IMR-90 (cell line): ENCODE data around the gene CUBN. TPM values are rescaled to one million over a fixed set of nuclear protein-coding genes. Genes with fewer than 3 reads are reported as not detected.

ENCODE experiments used
- ATAC-seq: fragments of 200-7000 bp; cut with Tn5 transposase; 2 replicates; pipeline ENCODE4 v1.9.1; 2020; ENCODE audit warnings: low read depth, mild to moderate bottlenecking, moderate library complexity
- BruUV-seq: library from RNA; stranded (reverse); fragments of 400-500 nt; replicated peaks from 2 replicates; lab custom pipeline; 2021; lab: Mats Ljungman, UMichigan
- CTCF ChIA-PET: fragments of 300-600 bp; formaldehyde crosslinking; extraction: SDS; loops from one replicate; lab custom pipeline; 2021; ENCODE audit warnings: antibody characterized with exemption; lab: Yijun Ruan, JAX
- POLR2A ChIA-PET: fragments of 300-600 bp; sonication (Branson Sonifier 250); formaldehyde crosslinking; loops from one replicate; lab custom pipeline; 2022; ENCODE audit warnings: antibody characterized with exemption; ENCODE audit not compliant: unreplicated experiment; lab: Charles Lee
- DNase-seq: peaks from one replicate; pipeline ENCODE4 v3.0.0; 2013
- H2AFZ ChIP-seq: replicated peaks from 2 replicates; pipeline ENCODE3; 2013; ENCODE audit warnings: low read length, mild to moderate bottlenecking; ENCODE audit not compliant: poor library complexity
- H2AK5ac ChIP-seq: 2 replicates; pipeline ENCODE4 v1.6.1; 2013; ENCODE audit warnings: low read depth, low read length, inconsistent platforms
- H2AK9ac ChIP-seq: replicated peaks from 2 replicates; pipeline ENCODE3; 2013; ENCODE audit warnings: mild to moderate bottlenecking, low read depth, low read length, moderate library complexity; ENCODE audit not compliant: poor library complexity
- H2BK120ac ChIP-seq: 2 replicates; pipeline ENCODE4 v1.6.1; 2013; ENCODE audit warnings: low read depth, low read length, inconsistent platforms
- H2BK15ac ChIP-seq: 3 replicates; pipeline ENCODE4 v1.6.1; 2013; ENCODE audit warnings: low read depth, low read length, inconsistent platforms
- H2BK20ac ChIP-seq: 2 replicates; pipeline ENCODE4 v1.6.1; 2013; ENCODE audit warnings: low read depth, mild to moderate bottlenecking, inconsistent platforms, low read length, moderate library complexity
- H2BK5ac ChIP-seq: 2 replicates; pipeline ENCODE4 v1.6.1; 2013; ENCODE audit warnings: mild to moderate bottlenecking, low read depth, low read length, inconsistent platforms; ENCODE audit not compliant: poor library complexity, severe bottlenecking
- H3K14ac ChIP-seq: replicated peaks from 2 replicates; pipeline ENCODE4 v1.6.1; 2013; ENCODE audit warnings: low read depth, low read length, inconsistent platforms
- H3K18ac ChIP-seq: 2 replicates; pipeline ENCODE4 v1.6.1; 2013; ENCODE audit warnings: low read depth, low read length, control low read depth
- H3K23ac ChIP-seq: 2 replicates; pipeline ENCODE4 v1.6.1; 2013; ENCODE audit warnings: low read depth, low read length, inconsistent platforms
- H3K27ac ChIP-seq: 2 replicates; pipeline ENCODE4 v1.5.1; 2013; ENCODE audit warnings: mild to moderate bottlenecking, control low read depth, low read length; ENCODE audit not compliant: insufficient read depth
- H3K27me3 ChIP-seq: 2 replicates; pipeline ENCODE4 v1.6.1; 2013; ENCODE audit warnings: low read length; ENCODE audit not compliant: control insufficient read depth, insufficient read depth
- H3K36me3 ChIP-seq: 2 replicates; pipeline ENCODE4 v1.6.1; 2013; ENCODE audit warnings: low read length, mixed read lengths; ENCODE audit not compliant: control insufficient read depth, insufficient read depth
- H3K4ac ChIP-seq: 2 replicates; pipeline ENCODE4 v1.6.1; 2013; ENCODE audit warnings: low read depth, low read length, inconsistent platforms
- H3K4me1 ChIP-seq: 2 replicates; pipeline ENCODE4 v1.6.1; 2013; ENCODE audit warnings: low read length, mixed read lengths; ENCODE audit not compliant: control insufficient read depth, insufficient read depth
- H3K4me2 ChIP-seq: 2 replicates; pipeline ENCODE4 v1.6.1; 2013; ENCODE audit warnings: low read depth, mild to moderate bottlenecking, control low read depth, low read length, moderate library complexity
- H3K4me3 ChIP-seq: 2 replicates; pipeline ENCODE4 v1.5.1; 2013; ENCODE audit warnings: low read depth, mild to moderate bottlenecking, control low read depth, low read length, moderate library complexity; ENCODE audit not compliant: insufficient read depth
- H3K56ac ChIP-seq: 2 replicates; pipeline ENCODE4 v1.6.1; 2013; ENCODE audit warnings: low read length, inconsistent platforms; ENCODE audit not compliant: insufficient read depth; ENCODE audit errors: extremely low read depth
- H3K79me1 ChIP-seq, 2 experiments: 2 replicates each; pipeline ENCODE4 v1.6.1; 2013; ENCODE audit warnings: low read length in 2 of 2, inconsistent platforms in 1 of 2, low read depth in 1 of 2
- H3K9ac ChIP-seq: 2 replicates; pipeline ENCODE4 v1.6.1; 2013; ENCODE audit warnings: low read depth, low read length, control low read depth
- H3K9me1 ChIP-seq: 2 replicates; pipeline ENCODE4 v1.6.1; 2013; ENCODE audit warnings: low read length, inconsistent platforms; ENCODE audit not compliant: insufficient read depth
- H3K9me3 ChIP-seq: 2 replicates; pipeline ENCODE4 v1.6.1; 2013; ENCODE audit warnings: low read length; ENCODE audit not compliant: control insufficient read depth, insufficient read depth
- H4K20me1 ChIP-seq: 2 replicates; pipeline ENCODE4 v1.6.1; 2013; ENCODE audit warnings: low read length, inconsistent platforms; ENCODE audit not compliant: insufficient read depth
- H4K5ac ChIP-seq: 2 replicates; pipeline ENCODE4 v1.6.1; 2013; ENCODE audit warnings: mild to moderate bottlenecking, low read depth, low read length, control low read depth
- H4K8ac ChIP-seq, 2 experiments: 2 replicates each; pipeline ENCODE4 v1.6.1; 2013; ENCODE audit warnings: low read depth in 2 of 2, low read length in 2 of 2, control low read depth in 1 of 2, inconsistent platforms in 1 of 2
- H4K91ac ChIP-seq: 2 replicates; pipeline ENCODE4 v1.6.1; 2013; ENCODE audit warnings: low read depth, low read length, inconsistent platforms; ENCODE audit not compliant: insufficient read depth
- CEBPB ChIP-seq: IDR thresholded peaks from 2 replicates; pipeline ENCODE4 v1.6.1; 2012; ENCODE audit warnings: low read depth, low read length, improper control_type of control experiment
- CHD1 ChIP-seq: IDR thresholded peaks from 2 replicates; pipeline ENCODE4 v1.6.1; 2012; ENCODE audit warnings: low read depth, low read length, improper control_type of control experiment
- FOS ChIP-seq: fragments of 150-350 bp; IDR thresholded peaks from 2 replicates; pipeline ENCODE4 v1.6.1; 2016; ENCODE audit warnings: low read depth, low read length
- MAFK ChIP-seq: IDR thresholded peaks from 2 replicates; pipeline ENCODE4 v1.6.1; 2012; ENCODE audit warnings: low read depth, low read length, improper control_type of control experiment
- MAZ ChIP-seq: IDR thresholded peaks from 2 replicates; pipeline ENCODE4 v1.6.1; 2012; ENCODE audit warnings: low read depth, mild to moderate bottlenecking, low read length, improper control_type of control experiment, moderate library complexity, borderline replicate concordance
- MXI1 ChIP-seq: IDR thresholded peaks from 2 replicates; pipeline ENCODE4 v1.6.1; 2012; ENCODE audit warnings: low read depth, mild to moderate bottlenecking, low read length, moderate library complexity, borderline replicate concordance
- POLR2A ChIP-seq: IDR thresholded peaks from 2 replicates; pipeline ENCODE4 v1.6.1; 2012; ENCODE audit warnings: mild to moderate bottlenecking, low read depth, low read length
- RAD21 ChIP-seq: IDR thresholded peaks from 2 replicates; pipeline ENCODE4 v1.6.1; 2012; ENCODE audit warnings: low read length, improper control_type of control experiment
- WGBS, 2 experiments: methylation state at CpG; one replicate each; pipeline versions ENCODE4 v1.1.5 to v1.1.7; 2013; ENCODE audit warnings: missing lambda C conversion rate in 2 of 2; ENCODE audit not compliant: insufficient read length in 1 of 2; ENCODE audit errors: extremely low coverage in 2 of 2; 5-methylcytosine and 5-hydroxymethylcytosine counted together
- dilution Hi-C: fragments of 300-500 bp; cut with HindIII; formaldehyde crosslinking; loops from one replicate; pipeline ENCODE4 v1.14.3; 2018; ENCODE audit warnings: low sequenced_read_pairs; ENCODE audit not compliant: unreplicated experiment
- in situ Hi-C: fragments of 300-500 bp; cut with MboI; formaldehyde crosslinking; loops from 3 replicates; pipeline ENCODE4 v1.14.3; 2019; ENCODE audit warnings: low sequenced_read_pairs, inconsistent platforms, mixed read lengths
- intact Hi-C: fragments of 100-400 bp; cut with micrococcal nuclease; formaldehyde crosslinking; loops from 2 replicates; pipeline ENCODE4 v1.10.0; 2022
- polyA plus RNA-seq, 3 experiments: library from polyadenylated mRNA; depleted of rRNA; stranded (reverse); fragments of >200 nt; gene quantifications; 2 replicates each; pipeline ENCODE4 v1.2.3, GENCODE V29; 2012; ENCODE audit warnings: low replicate concordance in 1 of 3
- total RNA-seq: library from RNA; depleted of rRNA; stranded (reverse); fragments of >200 nt; gene quantifications from 2 replicates; pipeline ENCODE4 v1.2.3, GENCODE V29; 2012
- TF ChIP-seq, protein P1 (sequence below): fragments of 150-350 bp; IDR thresholded peaks from 2 replicates; pipeline ENCODE4 v1.6.1; 2017; ENCODE audit warnings: mild to moderate bottlenecking, antibody characterized with exemption, low read length, low read depth
- TF ChIP-seq, protein P2 (sequence below): fragments of 150-350 bp; IDR thresholded peaks from 2 replicates; pipeline ENCODE4 v1.6.1; 2016; ENCODE audit warnings: low read depth, mild to moderate bottlenecking, low read length, moderate library complexity, borderline replicate concordance

The CUBN gene
- total and polyA plus RNA-seq, 2 of the 4 experiments (the other 2 are of a cell fraction): 0.19 to 0.54 TPM

DNA sequence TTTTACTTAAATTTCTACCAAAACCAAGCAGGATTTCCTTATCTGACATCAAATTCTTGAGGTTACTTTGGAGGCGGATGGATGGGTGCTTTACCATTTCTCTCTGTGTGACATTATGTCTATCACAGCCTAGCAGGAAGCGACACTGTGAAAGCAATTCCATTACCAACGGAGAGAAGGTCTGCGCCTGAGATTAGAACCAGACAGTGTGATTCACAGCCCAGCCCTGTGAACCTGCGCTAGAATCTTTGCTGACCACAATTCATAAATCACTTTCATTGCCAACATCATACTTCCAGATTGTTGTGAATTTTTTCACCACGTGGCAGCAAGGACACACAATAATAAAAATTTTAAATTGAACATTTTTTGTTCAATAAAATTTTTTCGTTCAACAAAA, 126.5 kb downstream of the CUBN start:
- Histone ChIP-seq H3K4me1 (peaks cover 24% of the 10 kb centered on the region), H2BK20ac (peak overlapping the region; percentile 67; the same call in 1 of the 2 replicates), H3K27ac (peak overlapping the region; percentile 17; the same call in 1 of the 2 replicates), H2BK15ac (0 out of 3 replicates have a peak overlapping the region, but pooled peaks have one; percentile 40), H3K23ac (no peak overlapping the region; the same call in 1 of the 2 replicates), H3K4me3 (no peak overlapping the region), H3K4ac (peak overlapping the region; percentile 19; the same call in 1 of the 2 replicates), H4K5ac (no peak overlapping the region), H3K9me1 (peaks cover 16% of the 10 kb centered on the region), H3K36me3 (no peaks in the 10 kb centered on the region), H2AFZ (peak overlapping the region; percentile 37), H2AK9ac (no peak overlapping the region), H3K14ac (peak overlapping the region; percentile 43; the same call in 1 of the 2 replicates), H3K18ac (peak overlapping the region; percentile 6; the same call in 1 of the 2 replicates), H3K79me1 (no peaks in the 10 kb centered on the region), H3K9ac (no peak overlapping the region), H3K56ac (no peak overlapping the region), H2BK5ac (no peak overlapping the region), H3K27me3 (no peaks in the 10 kb centered on the region), H3K9me3 (no peaks in the 10 kb centered on the region), H4K20me1 (no peaks in the 10 kb centered on the region), H3K4me2 (peak overlapping the region; percentile 2; the same call in 1 of the 2 replicates), H2AK5ac (peak overlapping the region; percentile 31; the same call in 1 of the 2 replicates), H4K8ac (peak overlapping the region in 1 of 2 experiments; percentile 4; a peak in 1 of 4 replicates), H2BK120ac (peak overlapping the region; percentile 44; the same call in 1 of the 2 replicates), H4K91ac (no peak overlapping the region)
- dilution Hi-C loops (no loop called here), in situ Hi-C loops (no loop called here), intact Hi-C loops (loop anchor here (2.0 kb wide), 1 partner anchor 20 kb away; no protein-coding TSS in a partner anchor)
- no TSS peak for BruUV-seq
- CTCF ChIA-PET: no interaction called here
- POLR2A ChIA-PET: no interaction called here
- DNase-seq (peak; percentile 86), ATAC-seq (peak; percentile 19; the same call in 1 of the 2 replicates)
- TF ChIP-seq RAD21 (peak; percentile 23; the same call in 1 of the 2 replicates), MAZ (no peak), CEBPB (no peak), MAFK (no peak), POLR2A (0 out of 2 replicates have a peak, but pooled peaks have one; percentile 28), FOS (peak; percentile 74), MXI1 (no peak), CHD1 (no peak)
- TF ChIP-seq, protein P1, sequence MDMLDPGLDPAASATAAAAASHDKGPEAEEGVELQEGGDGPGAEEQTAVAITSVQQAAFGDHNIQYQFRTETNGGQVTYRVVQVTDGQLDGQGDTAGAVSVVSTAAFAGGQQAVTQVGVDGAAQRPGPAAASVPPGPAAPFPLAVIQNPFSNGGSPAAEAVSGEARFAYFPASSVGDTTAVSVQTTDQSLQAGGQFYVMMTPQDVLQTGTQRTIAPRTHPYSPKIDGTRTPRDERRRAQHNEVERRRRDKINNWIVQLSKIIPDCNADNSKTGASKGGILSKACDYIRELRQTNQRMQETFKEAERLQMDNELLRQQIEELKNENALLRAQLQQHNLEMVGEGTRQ: peak; percentile 49; the same call in 1 of the 2 replicates
- TF ChIP-seq, protein P2, sequence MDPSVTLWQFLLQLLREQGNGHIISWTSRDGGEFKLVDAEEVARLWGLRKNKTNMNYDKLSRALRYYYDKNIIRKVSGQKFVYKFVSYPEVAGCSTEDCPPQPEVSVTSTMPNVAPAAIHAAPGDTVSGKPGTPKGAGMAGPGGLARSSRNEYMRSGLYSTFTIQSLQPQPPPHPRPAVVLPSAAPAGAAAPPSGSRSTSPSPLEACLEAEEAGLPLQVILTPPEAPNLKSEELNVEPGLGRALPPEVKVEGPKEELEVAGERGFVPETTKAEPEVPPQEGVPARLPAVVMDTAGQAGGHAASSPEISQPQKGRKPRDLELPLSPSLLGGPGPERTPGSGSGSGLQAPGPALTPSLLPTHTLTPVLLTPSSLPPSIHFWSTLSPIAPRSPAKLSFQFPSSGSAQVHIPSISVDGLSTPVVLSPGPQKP: no peak
- WGBS, 2 experiments: no CpG with 5 or more reads among the region's 7 CpGs
